HEK293T (cell line): Measurements from ENCODE around the gene GPBP1L1.
"Not testable (repeated sequence)": the region's sequence is repeated elsewhere in the genome, so short reads cannot be mapped to it uniquely, and the experiment has no call there.

Experiments
- CTCF ChIA-PET: fragments of 350-600 bp; formaldehyde crosslinking; extraction: SDS; loops from one replicate; lab custom pipeline; 2021; ENCODE audit warnings: antibody characterized with exemption, inconsistent platforms; lab: Yijun Ruan, JAX
- POLR2A ChIA-PET: fragments of 350-600 bp; formaldehyde crosslinking; extraction: SDS; loops from one replicate; lab custom pipeline; 2020; ENCODE audit warnings: antibody characterized with exemption, inconsistent platforms; lab: Yijun Ruan, JAX
- DNase-seq: peaks from one replicate; pipeline ENCODE4 v3.0.0; 2012; ENCODE audit warnings: mixed read lengths; ENCODE audit errors: extremely low spot score
- ARNT ChIP-seq: fragments of 450-650 bp; IDR thresholded peaks from 2 replicates; pipeline ENCODE4 v1.6.1; 2017; ENCODE audit warnings: mild to moderate bottlenecking
- BHLHE40 ChIP-seq: fragments of 450-650 bp; IDR thresholded peaks from 2 replicates; pipeline ENCODE4 v1.6.1; 2016; ENCODE audit warnings: mild to moderate bottlenecking, moderate library complexity, borderline replicate concordance
- CTBP1 ChIP-seq: fragments of 450-650 bp; IDR thresholded peaks from 2 replicates; pipeline ENCODE4 v1.6.1; 2016; ENCODE audit warnings: borderline replicate concordance
- ELF4 ChIP-seq: fragments of 450-650 bp; IDR thresholded peaks from 2 replicates; pipeline ENCODE4 v1.6.1; 2017; ENCODE audit warnings: antibody characterized with exemption
- FOXA1 ChIP-seq: fragments of 450-650 bp; IDR thresholded peaks from 2 replicates; pipeline ENCODE4 v1.6.1; 2016; ENCODE audit warnings: mild to moderate bottlenecking
- FOXK2 ChIP-seq: fragments of 450-650 bp; IDR thresholded peaks from 2 replicates; pipeline ENCODE4 v1.6.1; 2016; ENCODE audit warnings: mild to moderate bottlenecking
- FOXM1 ChIP-seq: fragments of 450-650 bp; IDR thresholded peaks from 2 replicates; pipeline ENCODE4 v1.6.1; 2017; ENCODE audit warnings: mild to moderate bottlenecking, borderline replicate concordance
- HDGF ChIP-seq: fragments of 450-650 bp; IDR thresholded peaks from 2 replicates; pipeline ENCODE4 v1.6.1; 2017; ENCODE audit warnings: antibody characterized with exemption, borderline replicate concordance
- L3MBTL2 ChIP-seq: fragments of 450-650 bp; conservative IDR thresholded peaks from 2 replicates; pipeline ENCODE4 v1.6.1; 2016; ENCODE audit warnings: mild to moderate bottlenecking
- LEF1 ChIP-seq: fragments of 450-650 bp; IDR thresholded peaks from 2 replicates; pipeline ENCODE4 v1.6.1; 2017; ENCODE audit warnings: mild to moderate bottlenecking, borderline replicate concordance
- NFRKB ChIP-seq: fragments of 450-650 bp; IDR thresholded peaks from 2 replicates; pipeline ENCODE4 v1.6.1; 2016; ENCODE audit warnings: mild to moderate bottlenecking, moderate library complexity
- PKNOX1 ChIP-seq: fragments of 450-650 bp; IDR thresholded peaks from 2 replicates; pipeline ENCODE4 v1.6.1; 2016
- SP1 ChIP-seq: fragments of 450-650 bp; IDR thresholded peaks from 2 replicates; pipeline ENCODE4 v1.6.1; 2017
- SUZ12 ChIP-seq: fragments of 450-650 bp; IDR thresholded peaks from 2 replicates; pipeline ENCODE4 v1.6.1; 2016; ENCODE audit warnings: mild to moderate bottlenecking
- TARDBP ChIP-seq: fragments of 450-650 bp; IDR thresholded peaks from 2 replicates; pipeline ENCODE4 v1.6.1; 2016
- ZNF384 ChIP-seq: fragments of 450-650 bp; IDR thresholded peaks from 2 replicates; pipeline ENCODE4 v1.6.1; 2016

The GPBP1L1 gene

GRCh38 chr1:45685308-45686014, 872 bp downstream of the GPBP1L1 start:
- TF ChIP-seq BHLHE40 (no peak), ZNF384 (no peak), FOXM1 (no peak)
- ChIA-PET POLR2A (interaction anchor here (1.2 to 2.4 kb wide), 11 partner anchors 9 to 346 kb away, joined by 4 to 16 read pairs (median 7); partner anchors contain the start of genes MAST2, MUTYH, PRDX1 and TOE1), CTCF (interaction anchor here (0.8 to 1.0 kb wide), 2 partner anchors 61 to 354 kb away, joined by 3 to 6 read pairs; no protein-coding TSS in a partner anchor)
- no peak for DNase-seq

- ChIA-PET POLR2A (no interaction called here), CTCF (interaction anchor here (0.6 to 0.7 kb wide), 2 partner anchors 249 to 596 kb away, joined by 3 read pairs; no protein-coding TSS in a partner anchor)
- no peak for DNase-seq
- TF ChIP-seq FOXK2: no peak
- no peak for TF ChIP-seq FOXA1
- no peak for TF ChIP-seq FOXM1
- TF ChIP-seq LEF1: no peak
- TF ChIP-seq ZNF384: no peak
- no peak for TF ChIP-seq SP1
- TF ChIP-seq HDGF: no peak
- TF ChIP-seq ARNT: no peak
- TF ChIP-seq SUZ12: no peak
- TF ChIP-seq PKNOX1: no peak
- TF ChIP-seq BHLHE40: no peak
- TF ChIP-seq TARDBP: no peak
- TF ChIP-seq ELF4: no peak
- no peak for TF ChIP-seq CTBP1
- no peak for TF ChIP-seq L3MBTL2
These were observed 1.9 kb downstream of the GPBP1L1 start for GRCh38 chr1:45684402-45684801.

- POLR2A ChIA-PET: no interaction called here
- CTCF ChIA-PET: no interaction called here
- no peak for DNase-seq
- TF ChIP-seq LEF1: no peak
- TF ChIP-seq SP1: no peak
- no peak for TF ChIP-seq FOXM1
- TF ChIP-seq PKNOX1: no peak
- TF ChIP-seq ZNF384: peak; percentile 83
- no peak for TF ChIP-seq FOXK2
- TF ChIP-seq CTBP1: no peak
- no peak for TF ChIP-seq BHLHE40
- TF ChIP-seq SUZ12: no peak
These were observed 3.4 kb downstream of the GPBP1L1 start for GRCh38 chr1:45682942-45683341.

- TF ChIP-seq CTBP1 (no peak), LEF1 (no peak), HDGF (no peak), SP1 (no peak), ELF4 (no peak), FOXK2 (no peak), TARDBP (no peak), L3MBTL2 (no peak), BHLHE40 (no peak), NFRKB (no peak), ZNF384 (no peak)
- CTCF ChIA-PET: no interaction called here
- POLR2A ChIA-PET: interaction anchor here (1.6 kb wide), 1 partner anchor 9 kb away, joined by 6 read pairs; the partner anchor contains the start of gene TMEM69
- DNase-seq: no peak
These were observed 7.2 kb downstream of the GPBP1L1 start for GRCh38 chr1:45679123-45679522.

GRCh38 chr1:45678489-45678888, 7.8 kb downstream of the GPBP1L1 start:
- CTCF ChIA-PET: interaction anchor here (0.6 kb wide), 2 partner anchors 19 to 137 kb away, joined by 4 to 7 read pairs; no protein-coding TSS in a partner anchor
- POLR2A ChIA-PET: interaction anchor here (1.6 to 2.4 kb wide), 2 partner anchors 8 to 10 kb away, joined by 6 to 7 read pairs; partner anchors contain the start of genes GPBP1L1 and TMEM69
- TF ChIP-seq SP1 (no peak), PKNOX1 (0 out of 2 replicates have a peak, but pooled peaks have one; percentile 6)
- DNase-seq: no peak

- ChIA-PET CTCF (interaction anchor here (0.6 kb wide), 1 partner anchor 136 kb away, joined by 4 read pairs; no protein-coding TSS in a partner anchor), POLR2A (interaction anchor here (1.6 to 2.4 kb wide), 2 partner anchors 9 to 10 kb away, joined by 6 to 7 read pairs; partner anchors contain the start of genes GPBP1L1 and TMEM69)
- no peak for DNase-seq
- TF ChIP-seq FOXM1 (no peak), SUZ12 (no peak), PKNOX1 (no peak), ZNF384 (no peak), LEF1 (no peak), L3MBTL2 (no peak), TARDBP (no peak), FOXA1 (no peak), HDGF (no peak), SP1 (no peak), ELF4 (no peak), FOXK2 (no peak)
These were observed 8.5 kb downstream of the GPBP1L1 start for GRCh38 chr1:45677751-45678245.

GRCh38 chr1:45676553-45676952, 9.8 kb downstream of the GPBP1L1 start:
- DNase-seq: not testable (repeated sequence)
- CTCF ChIA-PET: interaction anchor here (0.7 kb wide), 1 partner anchor 207 kb away, joined by 3 read pairs; no protein-coding TSS in a partner anchor
- POLR2A ChIA-PET: interaction anchor here (2.4 kb wide), 1 partner anchor 10 kb away, joined by 7 read pairs; the partner anchor contains the start of gene GPBP1L1
